ENCODE results near the gene GSX1. TPM values are rescaled to one million over a fixed set of nuclear protein-coding genes. Genes with fewer than 3 reads are reported as not detected.

GSX1 gene
- total and polyA plus RNA-seq, 4 donors = 0.20 to 4.0 (median 1.9) TPM

DNA sequence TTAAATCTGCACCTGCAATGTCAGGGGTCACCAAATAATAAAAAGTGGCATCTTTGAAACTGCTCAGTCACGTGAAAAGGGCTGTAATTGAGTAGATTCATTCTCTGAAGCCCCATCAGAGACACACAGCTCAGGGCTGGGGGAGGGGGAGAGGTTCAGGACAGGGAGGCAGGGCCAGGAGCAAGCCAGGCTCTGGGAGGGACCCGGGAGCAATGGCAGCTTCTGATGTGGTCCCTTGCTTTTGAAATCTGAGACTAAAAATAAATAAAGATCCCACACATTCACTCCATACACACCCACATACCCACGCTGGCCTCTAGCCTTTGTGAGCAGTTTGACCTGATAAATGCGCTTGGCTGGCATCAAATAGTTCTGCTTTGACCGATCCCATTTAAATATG is 32.8 kb downstream of the GSX1 start:
- Histone ChIP-seq H3K4me3 (ENCODE audit: low read depth, low read length) (no peak overlapping the region), H3K27me3 (ENCODE audit: control insufficient read depth, insufficient read depth, low read length) (peaks cover 76% of the 10 kb centered on the region), H3K4me1 (ENCODE audit: control insufficient read depth, insufficient read depth, low read length) (peaks cover 17% of the 10 kb centered on the region), H3K36me3 (ENCODE audit: control insufficient read depth, insufficient read depth, low read length) (no peaks in the 10 kb centered on the region), H3K27ac (ENCODE audit: low read depth, low read length) (no peak overlapping the region), H3K9me3 (ENCODE audit: control insufficient read depth, insufficient read depth, low read length) (no peaks in the 10 kb centered on the region)
- DNase-seq (ENCODE audit: low read depth in 4 of 6, low spot score in 6 of 6) = no peak
- no CpG with 5 or more reads among the region's 5 CpGs for WGBS (ENCODE audit: insufficient coverage)

DNA sequence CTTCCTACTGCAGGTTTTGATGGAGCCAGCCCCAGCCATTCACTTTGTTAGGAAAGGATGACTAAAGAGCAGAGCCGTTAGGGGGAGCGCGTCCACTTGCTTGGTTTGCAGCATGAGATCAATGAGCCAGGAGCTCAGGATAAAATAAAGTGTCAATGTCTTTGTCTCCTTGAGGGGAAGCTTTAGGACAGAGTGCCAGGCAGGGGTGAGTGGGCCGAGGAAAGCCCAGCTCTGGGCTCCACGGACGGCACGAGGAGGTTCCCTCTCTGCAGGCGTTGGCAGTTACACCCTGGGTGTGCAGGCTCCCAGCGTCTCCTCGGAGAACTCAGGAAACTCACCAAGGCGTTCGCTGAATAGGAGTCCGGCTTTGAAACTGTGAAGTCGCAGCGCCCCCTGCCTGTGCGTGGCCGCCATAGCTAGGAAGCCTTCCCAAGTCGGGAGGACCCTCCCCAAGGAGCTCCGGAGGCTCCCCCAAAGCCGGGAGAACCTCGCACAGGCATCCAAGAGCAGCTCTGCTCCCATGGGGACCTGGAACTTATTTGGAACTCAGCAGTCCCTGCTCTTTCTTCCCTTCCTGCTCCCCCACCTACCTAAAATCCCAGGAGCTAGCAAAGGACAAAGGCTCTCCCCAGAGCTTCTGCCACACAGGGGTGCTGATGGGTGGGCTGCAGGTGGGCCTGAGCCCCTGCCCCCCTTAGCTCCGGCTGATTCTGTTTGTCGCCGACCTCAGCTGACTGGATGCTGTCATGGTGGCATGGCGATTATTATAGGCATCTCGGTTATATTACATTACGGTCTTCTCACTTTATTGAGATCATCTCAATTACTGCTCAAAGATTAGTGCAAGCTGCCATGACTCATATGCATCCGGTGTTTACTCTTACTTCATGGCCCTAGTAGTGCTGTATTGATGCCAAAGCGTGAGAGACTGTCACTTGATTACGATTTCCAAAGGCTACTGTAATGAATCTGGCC is 34.4 kb downstream of the GSX1 start:
- 6% methylated on average over 25 of the region's 30 CpGs for WGBS (ENCODE audit: insufficient coverage)
- peak; percentile 72 to 96 (median 82) for DNase-seq (ENCODE audit: low read depth in 4 of 6, low spot score in 6 of 6)
- H3K27ac ChIP-seq (ENCODE audit: low read depth, low read length) = no peak overlapping the region
- no peaks in the 10 kb centered on the region for H3K36me3 ChIP-seq (ENCODE audit: control insufficient read depth, insufficient read depth, low read length)
- peaks cover 18% of the 10 kb centered on the region for H3K4me1 ChIP-seq (ENCODE audit: control insufficient read depth, insufficient read depth, low read length)
- H3K4me3 ChIP-seq (ENCODE audit: low read depth, low read length) = no peak overlapping the region
- H3K27me3 ChIP-seq (ENCODE audit: control insufficient read depth, insufficient read depth, low read length) = peaks cover 64% of the 10 kb centered on the region
- H3K9me3 ChIP-seq (ENCODE audit: control insufficient read depth, insufficient read depth, low read length) = no peaks in the 10 kb centered on the region

DNA sequence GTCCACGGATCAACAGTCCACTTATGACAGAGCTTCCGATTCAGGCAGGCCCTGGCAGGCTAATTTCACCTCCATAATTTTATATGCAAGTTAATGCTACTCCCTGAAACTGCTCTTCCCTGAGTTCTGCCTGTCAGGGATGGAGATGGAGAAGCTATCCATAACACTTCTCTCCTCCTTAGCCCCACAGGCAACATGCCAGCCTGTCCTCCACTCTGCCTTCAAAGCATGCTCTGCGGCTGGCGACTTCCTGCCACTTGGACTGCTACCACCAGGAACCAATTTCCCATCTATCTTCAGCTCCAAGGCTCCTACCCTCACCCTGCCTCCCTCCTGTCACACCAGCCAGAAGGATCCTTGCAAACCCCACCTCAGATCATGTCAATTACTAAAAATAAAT is 35.4 kb downstream of the GSX1 start:
- 74% methylated on average over 4 of the region's 4 CpGs for WGBS (ENCODE audit: insufficient coverage)
- Histone ChIP-seq H3K27me3 (ENCODE audit: control insufficient read depth, insufficient read depth, low read length) (peaks cover 54% of the 10 kb centered on the region), H3K9me3 (ENCODE audit: control insufficient read depth, insufficient read depth, low read length) (no peaks in the 10 kb centered on the region), H3K4me3 (ENCODE audit: low read depth, low read length) (no peak overlapping the region), H3K27ac (ENCODE audit: low read depth, low read length) (no peak overlapping the region), H3K4me1 (ENCODE audit: control insufficient read depth, insufficient read depth, low read length) (peaks cover 18% of the 10 kb centered on the region), H3K36me3 (ENCODE audit: control insufficient read depth, insufficient read depth, low read length) (no peaks in the 10 kb centered on the region)
- no peak for DNase-seq (ENCODE audit: low read depth in 4 of 6, low spot score in 6 of 6)

DNA sequence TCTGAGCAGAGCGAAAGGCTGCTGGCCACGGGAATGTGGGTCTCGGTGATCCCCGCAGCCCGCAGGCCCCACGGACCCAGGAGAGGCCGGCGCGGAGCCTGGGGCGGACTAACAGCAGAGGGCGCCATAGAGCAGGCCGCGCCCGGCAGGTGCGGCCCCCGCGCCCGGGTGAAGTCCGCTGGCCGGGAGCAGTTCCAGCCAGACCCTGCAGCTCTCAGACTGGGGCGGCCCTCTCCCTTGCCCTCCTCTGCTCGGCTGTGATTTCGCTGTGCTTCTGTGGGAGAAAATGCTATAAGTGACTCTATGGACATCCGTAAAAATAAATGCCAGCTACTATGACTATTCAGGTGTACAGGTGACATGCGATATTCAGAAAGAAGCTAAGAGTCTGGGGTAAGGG is 37.7 kb downstream of the GSX1 start:
- Histone ChIP-seq H3K27ac (ENCODE audit: low read depth, low read length) (no peak overlapping the region), H3K9me3 (ENCODE audit: control insufficient read depth, insufficient read depth, low read length) (no peaks in the 10 kb centered on the region), H3K27me3 (ENCODE audit: control insufficient read depth, insufficient read depth, low read length) (peaks cover 32% of the 10 kb centered on the region), H3K36me3 (ENCODE audit: control insufficient read depth, insufficient read depth, low read length) (no peaks in the 10 kb centered on the region), H3K4me3 (ENCODE audit: low read depth, low read length) (no peak overlapping the region), H3K4me1 (ENCODE audit: control insufficient read depth, insufficient read depth, low read length) (peaks cover 18% of the 10 kb centered on the region)
- peak in 4 of 6 donors; percentile 15 to 59 (median 41) for DNase-seq (ENCODE audit: low read depth in 4 of 6, low spot score in 6 of 6)
- WGBS (ENCODE audit: insufficient coverage) = 4% methylated on average over 24 of the region's 25 CpGs

DNA sequence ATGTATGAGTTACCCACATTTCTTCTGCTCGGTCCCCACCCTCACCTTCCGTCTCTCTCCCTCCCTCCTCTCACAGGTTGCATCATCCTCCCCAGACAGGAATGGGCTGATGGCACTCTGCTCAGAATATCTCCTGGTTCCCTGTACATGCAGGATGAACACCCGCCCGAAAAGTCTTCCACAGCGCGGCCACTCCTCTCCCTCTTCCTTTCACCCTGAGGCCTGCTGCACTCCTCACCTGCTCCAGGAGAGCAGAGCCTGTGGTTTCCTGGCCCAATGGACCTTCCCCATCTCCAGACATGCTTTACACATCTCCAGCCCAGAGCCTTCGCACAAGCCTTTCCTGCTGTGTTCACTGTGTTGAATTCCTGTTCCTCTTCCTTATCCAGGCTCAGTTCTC is 40.9 kb downstream of the GSX1 start:
- no peak for DNase-seq (ENCODE audit: low read depth in 4 of 6, low spot score in 6 of 6)
- Histone ChIP-seq H3K27ac (ENCODE audit: low read depth, low read length) (no peak overlapping the region), H3K9me3 (ENCODE audit: control insufficient read depth, insufficient read depth, low read length) (no peaks in the 10 kb centered on the region), H3K36me3 (ENCODE audit: control insufficient read depth, insufficient read depth, low read length) (no peaks in the 10 kb centered on the region), H3K4me3 (ENCODE audit: low read depth, low read length) (no peak overlapping the region), H3K27me3 (ENCODE audit: control insufficient read depth, insufficient read depth, low read length) (peaks cover 15% of the 10 kb centered on the region), H3K4me1 (ENCODE audit: control insufficient read depth, insufficient read depth, low read length) (peaks cover 5% of the 10 kb centered on the region)
- 93% methylated on average over 7 of the region's 7 CpGs for WGBS (ENCODE audit: insufficient coverage)

- H3K4me1 ChIP-seq (ENCODE audit: control insufficient read depth, insufficient read depth, low read length) = peaks cover 5% of the 10 kb centered on the region
- no peaks in the 10 kb centered on the region for H3K36me3 ChIP-seq (ENCODE audit: control insufficient read depth, insufficient read depth, low read length)
- H3K27me3 ChIP-seq (ENCODE audit: control insufficient read depth, insufficient read depth, low read length) = peaks cover 11% of the 10 kb centered on the region
- no peaks in the 10 kb centered on the region for H3K9me3 ChIP-seq (ENCODE audit: control insufficient read depth, insufficient read depth, low read length)
- H3K4me3 ChIP-seq (ENCODE audit: low read depth, low read length) = no peak overlapping the region
- H3K27ac ChIP-seq (ENCODE audit: low read depth, low read length) = no peak overlapping the region
- WGBS (ENCODE audit: insufficient coverage) = 84% methylated on average over 4 of the region's 6 CpGs
- no peak for DNase-seq (ENCODE audit: low read depth in 4 of 6, low spot score in 6 of 6)
Measured at GRCh38 chr13:27834095-27834494, 41.8 kb downstream of the GSX1 start.

DNA sequence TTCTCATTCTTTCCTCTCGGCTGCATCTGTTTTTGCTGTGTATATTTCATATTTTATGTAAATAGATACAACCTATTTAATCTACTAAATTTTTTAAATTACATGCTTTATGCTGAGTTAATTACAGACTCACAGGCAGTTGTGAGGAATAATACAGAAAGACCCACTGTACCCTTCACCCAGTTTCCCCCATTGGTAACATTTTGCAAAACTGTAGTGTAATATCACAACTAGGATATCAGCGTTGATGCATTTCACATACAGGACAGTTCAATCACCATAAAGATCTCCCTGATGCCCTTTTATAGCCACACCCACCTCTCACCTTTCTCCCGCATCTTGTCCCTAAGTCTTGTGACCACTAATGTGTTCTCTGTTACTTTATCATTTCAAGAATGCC is 43.5 kb downstream of the GSX1 start:
- DNase-seq (ENCODE audit: low read depth in 4 of 6, low spot score in 6 of 6) = no peak
- no peak overlapping the region for H3K4me3 ChIP-seq (ENCODE audit: low read depth, low read length)
- no peak overlapping the region for H3K27ac ChIP-seq (ENCODE audit: low read depth, low read length)
- H3K9me3 ChIP-seq (ENCODE audit: control insufficient read depth, insufficient read depth, low read length) = no peaks in the 10 kb centered on the region
- peaks cover 2% of the 10 kb centered on the region for H3K27me3 ChIP-seq (ENCODE audit: control insufficient read depth, insufficient read depth, low read length)
- 100% methylated on average over 2 of the region's 3 CpGs for WGBS (ENCODE audit: insufficient coverage)
- H3K4me1 ChIP-seq (ENCODE audit: control insufficient read depth, insufficient read depth, low read length) = no peaks in the 10 kb centered on the region
- no peaks in the 10 kb centered on the region for H3K36me3 ChIP-seq (ENCODE audit: control insufficient read depth, insufficient read depth, low read length)

- no peaks in the 10 kb centered on the region for H3K9me3 ChIP-seq (ENCODE audit: control insufficient read depth, insufficient read depth, low read length)
- H3K27me3 ChIP-seq (ENCODE audit: control insufficient read depth, insufficient read depth, low read length) = no peaks in the 10 kb centered on the region
- WGBS (ENCODE audit: insufficient coverage) = 56% methylated on average over 4 of the region's 8 CpGs
- DNase-seq (ENCODE audit: low read depth in 4 of 6, low spot score in 6 of 6) = no peak
- no peaks in the 10 kb centered on the region for H3K36me3 ChIP-seq (ENCODE audit: control insufficient read depth, insufficient read depth, low read length)
- H3K4me3 ChIP-seq (ENCODE audit: low read depth, low read length) = no peak overlapping the region
- H3K4me1 ChIP-seq (ENCODE audit: control insufficient read depth, insufficient read depth, low read length) = no peaks in the 10 kb centered on the region
- no peak overlapping the region for H3K27ac ChIP-seq (ENCODE audit: low read depth, low read length)
Measured at GRCh38 chr13:27839809-27840467, 47.7 kb downstream of the GSX1 start.

DNA sequence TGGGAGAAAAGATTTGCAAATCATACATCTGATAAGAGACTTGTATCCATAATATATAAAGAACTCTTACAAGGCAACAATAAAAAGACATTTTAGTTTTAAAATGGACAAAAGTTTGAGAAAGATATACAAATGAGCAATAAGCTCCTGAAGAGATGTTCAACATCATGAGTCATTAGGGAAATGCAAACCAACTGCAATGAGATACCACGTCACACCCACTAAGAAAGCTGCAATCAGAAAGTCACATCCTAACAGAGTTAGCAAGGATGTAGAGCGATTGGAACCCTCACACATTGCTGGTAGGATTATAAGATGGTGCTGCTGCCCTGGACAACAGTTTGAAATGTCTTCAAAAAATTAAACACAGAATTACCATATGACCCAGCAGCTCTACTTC is 50.3 kb downstream of the GSX1 start:
- H3K27ac ChIP-seq (ENCODE audit: low read depth, low read length) = no peak overlapping the region
- no peaks in the 10 kb centered on the region for H3K36me3 ChIP-seq (ENCODE audit: control insufficient read depth, insufficient read depth, low read length)
- WGBS (ENCODE audit: insufficient coverage) = no CpG with 5 or more reads among the region's 2 CpGs
- H3K9me3 ChIP-seq (ENCODE audit: control insufficient read depth, insufficient read depth, low read length) = no peaks in the 10 kb centered on the region
- no peak overlapping the region for H3K4me3 ChIP-seq (ENCODE audit: low read depth, low read length)
- H3K4me1 ChIP-seq (ENCODE audit: control insufficient read depth, insufficient read depth, low read length) = no peaks in the 10 kb centered on the region
- H3K27me3 ChIP-seq (ENCODE audit: control insufficient read depth, insufficient read depth, low read length) = no peaks in the 10 kb centered on the region
- no peak for DNase-seq (ENCODE audit: low read depth in 4 of 6, low spot score in 6 of 6)

Measured in spinal cord (tissue), 10 donors.